H1 (cell line): ENCODE results near the gene RAB39B. TPM values are rescaled to one million over a fixed set of nuclear protein-coding genes. Genes with fewer than 3 reads are reported as not detected.

ENCODE experiments used
- CTCF ChIA-PET: fragments of 300-600 bp; sonication (Branson Sonifier 250); formaldehyde crosslinking; loops from one replicate; lab custom pipeline; 2021; ENCODE audit not compliant: partially characterized antibody; lab: Charles Lee
- POLR2A ChIA-PET: fragments of 300-600 bp; sonication (Branson Sonifier 250); formaldehyde crosslinking; loops from one replicate; lab custom pipeline; 2021; ENCODE audit warnings: inconsistent platforms; ENCODE audit not compliant: partially characterized antibody; lab: Charles Lee
- DNase-seq, 2 experiments: peaks; one replicate each; pipeline versions ENCODE4 v3.0.0 to v3.0.0-alpha.2; 2010 to 2022; ENCODE audit warnings: low spot score in 2 of 2, low read depth in 1 of 2, mixed read lengths in 1 of 2
- FAIRE-seq: peaks from 2 replicates; lab custom pipeline; 2011; peaks lifted over from hg19 to GRCh38; lab: Jason Lieb, UNC
- H2AFZ ChIP-seq: 2 replicates; pipeline ENCODE4 v1.8.1; 2012; ENCODE audit warnings: low read length, inconsistent platforms
- H2AK5ac ChIP-seq: 2 replicates; pipeline ENCODE4 v1.6.1; 2013; ENCODE audit warnings: low read depth, low read length
- H2BK120ac ChIP-seq: replicated peaks from 2 replicates; pipeline ENCODE3; 2013; ENCODE audit warnings: low read depth, low read length, inconsistent platforms
- H2BK12ac ChIP-seq: 2 replicates; pipeline ENCODE4 v1.6.1; 2013; ENCODE audit warnings: low read depth, low read length
- H2BK15ac ChIP-seq: 2 replicates; pipeline ENCODE4 v1.6.1; 2013; ENCODE audit warnings: low read length
- H2BK20ac ChIP-seq: 2 replicates; pipeline ENCODE4 v1.6.1; 2013; ENCODE audit warnings: low read length
- H2BK5ac ChIP-seq: 2 replicates; pipeline ENCODE4 v1.6.1; 2013; ENCODE audit warnings: low read depth, low read length
- H3K14ac ChIP-seq: 2 replicates; pipeline ENCODE4 v1.6.1; 2013; ENCODE audit warnings: inconsistent platforms; ENCODE audit not compliant: insufficient read length
- H3K18ac ChIP-seq: 2 replicates; pipeline ENCODE4 v1.6.1; 2013; ENCODE audit warnings: low read length; ENCODE audit errors: extremely low read depth
- H3K23ac ChIP-seq: 2 replicates; pipeline ENCODE4 v1.6.1; 2013; ENCODE audit warnings: inconsistent platforms; ENCODE audit not compliant: insufficient read length
- H3K23me2 ChIP-seq: 2 replicates; pipeline ENCODE4 v1.6.1; 2013; ENCODE audit warnings: low read depth, low read length
- H3K27ac ChIP-seq: 2 replicates; pipeline ENCODE4 v1.6.1; 2011; ENCODE audit warnings: low read depth, low read length, inconsistent platforms
- H3K27me3 ChIP-seq, 4 experiments: replicated peaks in 1 of 4; 1 replicate in 1 of 4; 2 replicates in 3 of 4; pipeline versions ENCODE4 v1.6.1 to v1.8.1; 2011 to 2013; ENCODE audit warnings: low read length in 3 of 4, mild to moderate bottlenecking in 3 of 4, inconsistent platforms in 2 of 4, mixed read lengths in 2 of 4, moderate library complexity in 1 of 4; ENCODE audit not compliant: control insufficient read depth in 3 of 4, insufficient read depth in 3 of 4; ENCODE audit errors: extremely low read depth in 1 of 4
- H3K36me3 ChIP-seq, 4 experiments: 2 replicates each; pipeline versions ENCODE4 v1.6.1 to v1.8.1; 2011 to 2013; ENCODE audit warnings: mild to moderate bottlenecking in 4 of 4, low read length in 3 of 4, moderate library complexity in 2 of 4, control low read depth in 1 of 4, inconsistent platforms in 1 of 4; ENCODE audit not compliant: insufficient read depth in 4 of 4, control insufficient read depth in 2 of 4
- H3K4ac ChIP-seq: replicated peaks from 2 replicates; pipeline ENCODE3; 2013; ENCODE audit warnings: low read length, low read depth, mixed read lengths, inconsistent platforms; ENCODE audit not compliant: insufficient read length
- H3K4me1 ChIP-seq, 4 experiments: replicated peaks in 1 of 4; 1 replicate in 1 of 4; 2 replicates in 3 of 4; pipeline versions ENCODE4 v1.6.1 to v1.8.1; 2011 to 2013; ENCODE audit warnings: low read length in 3 of 4, inconsistent platforms in 2 of 4, mixed read lengths in 1 of 4; ENCODE audit not compliant: insufficient read depth in 4 of 4, control insufficient read depth in 3 of 4
- H3K4me2 ChIP-seq, 2 experiments: 2 replicates each; pipeline versions ENCODE4 v1.6.1 to v1.8.1; 2011 to 2013; ENCODE audit warnings: low read depth in 2 of 2, low read length in 2 of 2, control low read depth in 1 of 2, inconsistent platforms in 1 of 2, mild to moderate bottlenecking in 1 of 2; ENCODE audit not compliant: insufficient read depth in 1 of 2
- H3K4me3 ChIP-seq, 4 experiments: fragments of 200-600, 300-600 bp in 1 of 4; sonication (generic), shearing (Covaris generic), sonication (Bioruptor Twin) in 1 of 4; 2 replicates each; pipeline versions ENCODE4 v1.5.1 to v1.8.1; 2011 to 2016; ENCODE audit warnings: low read length in 4 of 4, low read depth in 3 of 4, control low read depth in 2 of 4, inconsistent platforms in 2 of 4, mild to moderate bottlenecking in 2 of 4, mixed read lengths in 1 of 4, moderate library complexity in 1 of 4; ENCODE audit not compliant: insufficient read depth in 2 of 4; ENCODE audit errors: extremely low read depth in 1 of 4
- H3K56ac ChIP-seq: replicated peaks from 2 replicates; pipeline ENCODE3; 2013; ENCODE audit warnings: low read depth, mild to moderate bottlenecking, mixed read lengths, low read length, inconsistent platforms; ENCODE audit not compliant: insufficient read length
- H3K79me1 ChIP-seq: 2 replicates; pipeline ENCODE4 v1.6.1; 2013; ENCODE audit warnings: low read depth, low read length, control low read depth
- H3K79me2 ChIP-seq, 2 experiments: 2 replicates each; pipeline versions ENCODE4 v1.6.1 to v1.8.1; 2012 to 2013; ENCODE audit warnings: low read length in 2 of 2, mild to moderate bottlenecking in 2 of 2, inconsistent platforms in 1 of 2; ENCODE audit not compliant: insufficient read depth in 2 of 2, control insufficient read depth in 1 of 2
- H3K9ac ChIP-seq, 4 experiments: replicated peaks in 1 of 4; 1 replicate in 1 of 4; 2 replicates in 3 of 4; pipeline versions ENCODE4 v1.6.1 to v1.8.1; 2011 to 2013; ENCODE audit warnings: low read depth in 3 of 4, low read length in 3 of 4, control low read depth in 2 of 4, mild to moderate bottlenecking in 2 of 4, moderate library complexity in 2 of 4, inconsistent platforms in 1 of 4; ENCODE audit errors: extremely low read depth in 1 of 4
- H3K9me3 ChIP-seq, 2 experiments: 2 replicates each; pipeline versions ENCODE4 v1.6.1 to v1.8.1; 2012 to 2013; ENCODE audit warnings: mild to moderate bottlenecking in 2 of 2, moderate library complexity in 2 of 2, control low read depth in 1 of 2, inconsistent platforms in 1 of 2, low read depth in 1 of 2, low read length in 1 of 2, mixed read lengths in 1 of 2; ENCODE audit not compliant: insufficient read depth in 2 of 2
- H4K20me1 ChIP-seq, 2 experiments: replicated peaks in 1 of 2; 2 replicates each; pipeline versions ENCODE3 to v1.8.1; 2011 to 2013; ENCODE audit warnings: inconsistent platforms in 2 of 2, low read length in 2 of 2, mild to moderate bottlenecking in 1 of 2; ENCODE audit not compliant: insufficient read depth in 2 of 2, control insufficient read depth in 1 of 2
- H4K5ac ChIP-seq: 2 replicates; pipeline ENCODE4 v1.6.1; 2013; ENCODE audit warnings: low read length, low read depth, mixed read lengths, inconsistent platforms; ENCODE audit not compliant: insufficient read length
- H4K8ac ChIP-seq: 2 replicates; pipeline ENCODE4 v1.8.0; 2013; ENCODE audit warnings: mild to moderate bottlenecking, moderate library complexity, low read length, inconsistent platforms; ENCODE audit not compliant: insufficient read depth; ENCODE audit errors: extremely low read depth
- H4K91ac ChIP-seq: replicated peaks from 2 replicates; pipeline ENCODE3; 2013; ENCODE audit warnings: low read length, mixed read lengths, inconsistent platforms; ENCODE audit not compliant: insufficient read length
- BACH1 ChIP-seq: IDR thresholded peaks from 2 replicates; pipeline ENCODE4 v1.6.1; 2012; ENCODE audit warnings: low read length, improper control_type of control experiment
- CEBPB ChIP-seq: IDR thresholded peaks from 2 replicates; pipeline ENCODE4 v1.6.1; 2012; ENCODE audit warnings: low read depth, low read length
- CREB1 ChIP-seq: IDR thresholded peaks from 2 replicates; pipeline ENCODE4 v1.6.1; 2012; ENCODE audit warnings: inconsistent platforms
- CTBP2 ChIP-seq: IDR thresholded peaks from 2 replicates; pipeline ENCODE4 v1.7.0; 2011; ENCODE audit warnings: borderline replicate concordance, mild to moderate bottlenecking, moderate library complexity, mixed read lengths, low read length; ENCODE audit not compliant: insufficient read depth, insufficient read length
- GABPA ChIP-seq: IDR thresholded peaks from 2 replicates; pipeline ENCODE4 v1.6.1; 2011; ENCODE audit warnings: mild to moderate bottlenecking, low read length, moderate library complexity, borderline replicate concordance; ENCODE audit not compliant: insufficient read depth
- KDM5A ChIP-seq: fragments of 200-600 bp; IDR thresholded peaks from 2 replicates; pipeline ENCODE4 v1.7.1; 2012; ENCODE audit warnings: mild to moderate bottlenecking, low read length, inconsistent platforms, mixed read lengths
- MAFK ChIP-seq: IDR thresholded peaks from 2 replicates; pipeline ENCODE4 v1.6.1; 2012; ENCODE audit warnings: low read depth, mild to moderate bottlenecking, improper control_type of control experiment, low read length
- PHF8 ChIP-seq: fragments of 200-600 bp; sonication (generic); conservative IDR thresholded peaks from 2 replicates; pipeline ENCODE4 v1.7.1; 2012; ENCODE audit warnings: low read depth, mild to moderate bottlenecking, inconsistent platforms, low read length, moderate library complexity
- RBBP5 ChIP-seq: IDR thresholded peaks from 2 replicates; pipeline ENCODE4 v1.7.1; 2012; ENCODE audit warnings: low read depth, mild to moderate bottlenecking, inconsistent platforms, low read length, moderate library complexity, borderline replicate concordance
- RFX5 ChIP-seq: IDR thresholded peaks from 2 replicates; pipeline ENCODE4 v1.6.1; 2011; ENCODE audit warnings: low read depth, low read length, improper control_type of control experiment, borderline replicate concordance
- SIN3A ChIP-seq, 2 experiments: IDR thresholded peaks in 1 of 2; conservative IDR thresholded peaks in 1 of 2; 2 replicates each; pipeline ENCODE4 v1.6.1; 2011 to 2012; ENCODE audit warnings: low read length in 2 of 2, improper control_type of control experiment in 1 of 2, low read depth in 1 of 2, mild to moderate bottlenecking in 1 of 2
- SIRT6 ChIP-seq: IDR thresholded peaks from one replicate; pipeline ENCODE4 v1.7.1; 2012; ENCODE audit warnings: low read length, inconsistent platforms
- SP2 ChIP-seq: IDR thresholded peaks from 2 replicates; pipeline ENCODE4 v1.6.1; 2012; ENCODE audit warnings: mild to moderate bottlenecking, low read length, inconsistent platforms
- SP4 ChIP-seq: IDR thresholded peaks from 2 replicates; pipeline ENCODE4 v1.6.1; 2012; ENCODE audit warnings: low read length, inconsistent platforms
- TAF7 ChIP-seq: optimal IDR thresholded peaks from 2 replicates; pipeline ENCODE3; 2011; ENCODE audit warnings: low read depth, mild to moderate bottlenecking, inconsistent platforms, low read length, moderate library complexity, borderline replicate concordance
- YY1 ChIP-seq: IDR thresholded peaks from 2 replicates; pipeline ENCODE4 v1.6.1; 2011; ENCODE audit warnings: low read depth, mild to moderate bottlenecking, low read length
- polyA plus RNA-seq, 7 experiments: library from polyadenylated mRNA; depleted of rRNA in 3 of 7; stranded (reverse) in 5 of 7; unstranded in 2 of 7; fragments of >200 nt in 5 of 7; fragments of 200-250 nt in 2 of 7; gene quantifications; 1 replicate in 5 of 7; 2 replicates in 1 of 7; 4 replicates in 1 of 7; pipeline versions ENCODE4 v1.2.1 to v1.2.3, GENCODE V29; 2011 to 2013; ENCODE audit warnings: missing spikeins in 2 of 7, mixed read lengths in 2 of 7
- total RNA-seq: library from RNA; stranded (reverse); fragmentation: NEBNext Ultra II Directional; extraction: Animal tissue kit (Norgen Biotek cat#: 25700); gene quantifications from 2 replicates; pipeline ENCODE4 v1.2.1, GENCODE V29; 2021
- TF ChIP-seq, protein P1 (sequence below): IDR thresholded peaks from 2 replicates; pipeline ENCODE4 v1.6.1; 2012; ENCODE audit warnings: inconsistent platforms

RAB39B gene
- total and polyA plus RNA-seq, 2 of the 8 experiments (the other 6 are each of a cell fraction or from before 2014, with no cell fraction given) = 3.1 to 9.3 TPM

DNA sequence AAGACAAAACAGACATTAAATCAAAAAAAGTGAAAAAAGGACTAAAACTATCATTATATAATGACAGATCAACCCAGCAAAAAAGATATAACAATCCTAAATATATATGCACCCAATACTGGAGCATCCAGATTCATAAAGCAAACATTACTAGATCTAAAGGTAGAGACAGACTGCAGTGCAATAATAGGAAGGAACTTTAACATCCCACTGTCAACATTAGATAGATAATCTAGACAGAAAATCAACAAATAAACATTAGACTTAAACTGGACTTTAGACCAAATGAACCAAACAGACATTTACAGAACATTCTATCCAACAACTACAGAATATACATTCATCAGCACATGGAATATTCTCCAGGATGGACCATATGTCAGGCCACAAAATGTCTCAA is 29.5 kb upstream of the RAB39B start:
- Histone ChIP-seq H3K23me2 (no peaks in the 10 kb centered on the region), H3K4ac (no peak overlapping the region), H3K18ac (no peak overlapping the region), H4K8ac (no peak overlapping the region)
- TF ChIP-seq GABPA (no peak), MAFK (no peak), SIRT6 (no peak), CTBP2 (no peak), RFX5 (no peak), KDM5A (no peak), CEBPB (no peak), RBBP5 (no peak), PHF8 (no peak), CREB1 (no peak), SP4 (no peak), SIN3A (conservative IDR thresholded peaks at IDR 0.05 in 1 of 2, IDR thresholded peaks at IDR 0.05 in 1 of 2; ENCODE audit: low read depth in 1 of 2, low read length in 2 of 2) (no peak), TAF7 (no peak), YY1 (no peak), BACH1 (no peak), SP2 (no peak)
- TF ChIP-seq, protein P1, sequence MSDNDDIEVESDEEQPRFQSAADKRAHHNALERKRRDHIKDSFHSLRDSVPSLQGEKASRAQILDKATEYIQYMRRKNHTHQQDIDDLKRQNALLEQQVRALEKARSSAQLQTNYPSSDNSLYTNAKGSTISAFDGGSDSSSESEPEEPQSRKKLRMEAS = no peak
- TF ChIP-seq, all 59 proteins: peak for 0
- no peaks in the 10 kb centered on the region for H3K79me1 ChIP-seq
- no peak overlapping the region for H2BK5ac ChIP-seq
- H3K4me3 ChIP-seq = no peak overlapping the region
- no peak overlapping the region for H3K14ac ChIP-seq
- no peak overlapping the region for H3K27ac ChIP-seq
- H2BK15ac ChIP-seq = no peak overlapping the region
- H3K9ac ChIP-seq = no peak overlapping the region
- H3K27me3 ChIP-seq = no peaks in the 10 kb centered on the region
- ChIA-PET POLR2A (no interaction called here), CTCF (no interaction called here)
- H4K91ac ChIP-seq = no peak overlapping the region
- H2AFZ ChIP-seq = no peak overlapping the region
- FAIRE-seq (no peak), DNase-seq (no peak)
- H2BK120ac ChIP-seq = no peak overlapping the region
- H3K23ac ChIP-seq = no peak overlapping the region
- no peaks in the 10 kb centered on the region for H3K4me1 ChIP-seq
- H4K20me1 ChIP-seq = no peaks in the 10 kb centered on the region
- no peaks in the 10 kb centered on the region for H3K9me3 ChIP-seq
- H2AK5ac ChIP-seq = no peak overlapping the region
- no peak overlapping the region for H2BK20ac ChIP-seq
- H3K4me2 ChIP-seq = no peak overlapping the region
- H4K5ac ChIP-seq = no peak overlapping the region
- H3K56ac ChIP-seq = no peak overlapping the region
- no peak overlapping the region for H2BK12ac ChIP-seq
- H3K79me2 ChIP-seq = no peaks in the 10 kb centered on the region
- H3K36me3 ChIP-seq = no peaks in the 10 kb centered on the region
